SKM-1 treated with dmso at 0.1 percent for 144 hours (cell line): Measurements from ENCODE around the gene HCK.
A peak's percentile ranks its signal among the peaks of the same experiment; 100 is the strongest.

ENCODE experiments used
- DNase-seq: peaks from one replicate; lab custom pipeline; 2025; ENCODE audit not compliant: unreplicated experiment; lab: John Stamatoyannopoulos, UW

Gene HCK

GRCh38 chr20:32057656-32058184, 5.7 kb downstream of the HCK start:
- DNase-seq: no peak

GRCh38 chr20:32059189-32059588, 7.1 kb downstream of the HCK start:
- DNase-seq: no peak

- DNase-seq: peak; percentile 96
These were observed 10.7 kb downstream of the HCK start for GRCh38 chr20:32062776-32063170.

GRCh38 chr20:32063695-32064094, 11.7 kb downstream of the HCK start:
- peak; percentile 68 for DNase-seq

GRCh38 chr20:32064667-32065066, 12.6 kb downstream of the HCK start:
- DNase-seq: no peak

- DNase-seq: peak; percentile 49
These were observed 15.3 kb downstream of the HCK start for GRCh38 chr20:32067234-32067821.

GRCh38 chr20:32068174-32068573, 16.1 kb downstream of the HCK start:
- no peak for DNase-seq

- DNase-seq: no peak
These were observed 17.7 kb downstream of the HCK start for GRCh38 chr20:32069711-32070110.

- no peak for DNase-seq
These were observed 18.2 kb downstream of the HCK start for GRCh38 chr20:32070282-32070681.

- DNase-seq: no peak
These were observed 18.7 kb downstream of the HCK start for GRCh38 chr20:32070690-32071213.

- DNase-seq: no peak
These were observed 19.5 kb downstream of the HCK start for GRCh38 chr20:32071395-32072167.

GRCh38 chr20:32072168-32072750, 20.2 kb downstream of the HCK start:
- no peak for DNase-seq

GRCh38 chr20:32075534-32075933, 23.5 kb downstream of the HCK start:
- no peak for DNase-seq

- no peak for DNase-seq
These were observed 25.1 kb downstream of the HCK start for GRCh38 chr20:32077190-32077589.

- no peak for DNase-seq
These were observed 26.3 kb downstream of the HCK start for GRCh38 chr20:32078322-32078721.

GRCh38 chr20:32078791-32079190, 26.7 kb downstream of the HCK start:
- DNase-seq: peak; percentile 43

GRCh38 chr20:32079655-32080109, 27.6 kb downstream of the HCK start:
- DNase-seq: no peak

GRCh38 chr20:32080783-32081182, 28.7 kb downstream of the HCK start:
- no peak for DNase-seq

- no peak for DNase-seq
These were observed 31.4 kb downstream of the HCK start for GRCh38 chr20:32083469-32083868.

- no peak for DNase-seq
These were observed 35.0 kb downstream of the HCK start for GRCh38 chr20:32087070-32087469.

GRCh38 chr20:32088759-32089158, 36.7 kb downstream of the HCK start:
- DNase-seq: no peak
